H1 (cell line): ENCODE measurements around the gene CYP2A6. TPM values are rescaled to one million over a fixed set of nuclear protein-coding genes. Genes with fewer than 3 reads are reported as not detected.
"Not testable (repeated sequence)": the region's sequence is repeated elsewhere in the genome, so short reads cannot be mapped to it uniquely, and the experiment has no call there.

ENCODE experiments used
- CTCF ChIA-PET: fragments of 300-600 bp; sonication (Branson Sonifier 250); formaldehyde crosslinking; loops from one replicate; lab custom pipeline; 2021; ENCODE audit not compliant: partially characterized antibody; lab: Charles Lee
- POLR2A ChIA-PET: fragments of 300-600 bp; sonication (Branson Sonifier 250); formaldehyde crosslinking; loops from one replicate; lab custom pipeline; 2021; ENCODE audit warnings: inconsistent platforms; ENCODE audit not compliant: partially characterized antibody; lab: Charles Lee
- DNase-seq, 2 experiments: peaks; one replicate each; pipeline versions ENCODE4 v3.0.0 to v3.0.0-alpha.2; 2010 to 2022; ENCODE audit warnings: low spot score in 2 of 2, low read depth in 1 of 2, mixed read lengths in 1 of 2
- FAIRE-seq: peaks from 2 replicates; lab custom pipeline; 2011; peaks lifted over from hg19 to GRCh38; lab: Jason Lieb, UNC
- H2AFZ ChIP-seq: 2 replicates; pipeline ENCODE4 v1.8.1; 2012; ENCODE audit warnings: low read length, inconsistent platforms
- H2AK5ac ChIP-seq: 2 replicates; pipeline ENCODE4 v1.6.1; 2013; ENCODE audit warnings: low read depth, low read length
- H2BK120ac ChIP-seq: replicated peaks from 2 replicates; pipeline ENCODE3; 2013; ENCODE audit warnings: low read depth, low read length, inconsistent platforms
- H2BK12ac ChIP-seq: 2 replicates; pipeline ENCODE4 v1.6.1; 2013; ENCODE audit warnings: low read depth, low read length
- H2BK15ac ChIP-seq: 2 replicates; pipeline ENCODE4 v1.6.1; 2013; ENCODE audit warnings: low read length
- H2BK20ac ChIP-seq: 2 replicates; pipeline ENCODE4 v1.6.1; 2013; ENCODE audit warnings: low read length
- H2BK5ac ChIP-seq: 2 replicates; pipeline ENCODE4 v1.6.1; 2013; ENCODE audit warnings: low read depth, low read length
- H3K14ac ChIP-seq: 2 replicates; pipeline ENCODE4 v1.6.1; 2013; ENCODE audit warnings: inconsistent platforms; ENCODE audit not compliant: insufficient read length
- H3K18ac ChIP-seq: 2 replicates; pipeline ENCODE4 v1.6.1; 2013; ENCODE audit warnings: low read length; ENCODE audit errors: extremely low read depth
- H3K23ac ChIP-seq: 2 replicates; pipeline ENCODE4 v1.6.1; 2013; ENCODE audit warnings: inconsistent platforms; ENCODE audit not compliant: insufficient read length
- H3K23me2 ChIP-seq: 2 replicates; pipeline ENCODE4 v1.6.1; 2013; ENCODE audit warnings: low read depth, low read length
- H3K27ac ChIP-seq: 2 replicates; pipeline ENCODE4 v1.6.1; 2011; ENCODE audit warnings: low read depth, low read length, inconsistent platforms
- H3K27me3 ChIP-seq, 4 experiments: replicated peaks in 1 of 4; 1 replicate in 1 of 4; 2 replicates in 3 of 4; pipeline versions ENCODE4 v1.6.1 to v1.8.1; 2011 to 2013; ENCODE audit warnings: low read length in 3 of 4, mild to moderate bottlenecking in 3 of 4, inconsistent platforms in 2 of 4, mixed read lengths in 2 of 4, moderate library complexity in 1 of 4; ENCODE audit not compliant: control insufficient read depth in 3 of 4, insufficient read depth in 3 of 4; ENCODE audit errors: extremely low read depth in 1 of 4
- H3K36me3 ChIP-seq, 4 experiments: 2 replicates each; pipeline versions ENCODE4 v1.6.1 to v1.8.1; 2011 to 2013; ENCODE audit warnings: mild to moderate bottlenecking in 4 of 4, low read length in 3 of 4, moderate library complexity in 2 of 4, control low read depth in 1 of 4, inconsistent platforms in 1 of 4; ENCODE audit not compliant: insufficient read depth in 4 of 4, control insufficient read depth in 2 of 4
- H3K4ac ChIP-seq: replicated peaks from 2 replicates; pipeline ENCODE3; 2013; ENCODE audit warnings: low read length, low read depth, mixed read lengths, inconsistent platforms; ENCODE audit not compliant: insufficient read length
- H3K4me1 ChIP-seq, 4 experiments: replicated peaks in 1 of 4; 1 replicate in 1 of 4; 2 replicates in 3 of 4; pipeline versions ENCODE4 v1.6.1 to v1.8.1; 2011 to 2013; ENCODE audit warnings: low read length in 3 of 4, inconsistent platforms in 2 of 4, mixed read lengths in 1 of 4; ENCODE audit not compliant: insufficient read depth in 4 of 4, control insufficient read depth in 3 of 4
- H3K4me2 ChIP-seq, 2 experiments: 2 replicates each; pipeline versions ENCODE4 v1.6.1 to v1.8.1; 2011 to 2013; ENCODE audit warnings: low read depth in 2 of 2, low read length in 2 of 2, control low read depth in 1 of 2, inconsistent platforms in 1 of 2, mild to moderate bottlenecking in 1 of 2; ENCODE audit not compliant: insufficient read depth in 1 of 2
- H3K4me3 ChIP-seq, 4 experiments: fragments of 200-600, 300-600 bp in 1 of 4; sonication (generic), shearing (Covaris generic), sonication (Bioruptor Twin) in 1 of 4; 2 replicates each; pipeline versions ENCODE4 v1.5.1 to v1.8.1; 2011 to 2016; ENCODE audit warnings: low read length in 4 of 4, low read depth in 3 of 4, control low read depth in 2 of 4, inconsistent platforms in 2 of 4, mild to moderate bottlenecking in 2 of 4, mixed read lengths in 1 of 4, moderate library complexity in 1 of 4; ENCODE audit not compliant: insufficient read depth in 2 of 4; ENCODE audit errors: extremely low read depth in 1 of 4
- H3K56ac ChIP-seq: replicated peaks from 2 replicates; pipeline ENCODE3; 2013; ENCODE audit warnings: low read depth, mild to moderate bottlenecking, mixed read lengths, low read length, inconsistent platforms; ENCODE audit not compliant: insufficient read length
- H3K79me1 ChIP-seq: 2 replicates; pipeline ENCODE4 v1.6.1; 2013; ENCODE audit warnings: low read depth, low read length, control low read depth
- H3K79me2 ChIP-seq, 2 experiments: 2 replicates each; pipeline versions ENCODE4 v1.6.1 to v1.8.1; 2012 to 2013; ENCODE audit warnings: low read length in 2 of 2, mild to moderate bottlenecking in 2 of 2, inconsistent platforms in 1 of 2; ENCODE audit not compliant: insufficient read depth in 2 of 2, control insufficient read depth in 1 of 2
- H3K9ac ChIP-seq, 4 experiments: replicated peaks in 1 of 4; 1 replicate in 1 of 4; 2 replicates in 3 of 4; pipeline versions ENCODE4 v1.6.1 to v1.8.1; 2011 to 2013; ENCODE audit warnings: low read depth in 3 of 4, low read length in 3 of 4, control low read depth in 2 of 4, mild to moderate bottlenecking in 2 of 4, moderate library complexity in 2 of 4, inconsistent platforms in 1 of 4; ENCODE audit errors: extremely low read depth in 1 of 4
- H3K9me3 ChIP-seq, 2 experiments: 2 replicates each; pipeline versions ENCODE4 v1.6.1 to v1.8.1; 2012 to 2013; ENCODE audit warnings: mild to moderate bottlenecking in 2 of 2, moderate library complexity in 2 of 2, control low read depth in 1 of 2, inconsistent platforms in 1 of 2, low read depth in 1 of 2, low read length in 1 of 2, mixed read lengths in 1 of 2; ENCODE audit not compliant: insufficient read depth in 2 of 2
- H4K20me1 ChIP-seq, 2 experiments: replicated peaks in 1 of 2; 2 replicates each; pipeline versions ENCODE3 to v1.8.1; 2011 to 2013; ENCODE audit warnings: inconsistent platforms in 2 of 2, low read length in 2 of 2, mild to moderate bottlenecking in 1 of 2; ENCODE audit not compliant: insufficient read depth in 2 of 2, control insufficient read depth in 1 of 2
- H4K5ac ChIP-seq: 2 replicates; pipeline ENCODE4 v1.6.1; 2013; ENCODE audit warnings: low read length, low read depth, mixed read lengths, inconsistent platforms; ENCODE audit not compliant: insufficient read length
- H4K8ac ChIP-seq: 2 replicates; pipeline ENCODE4 v1.8.0; 2013; ENCODE audit warnings: mild to moderate bottlenecking, moderate library complexity, low read length, inconsistent platforms; ENCODE audit not compliant: insufficient read depth; ENCODE audit errors: extremely low read depth
- H4K91ac ChIP-seq: replicated peaks from 2 replicates; pipeline ENCODE3; 2013; ENCODE audit warnings: low read length, mixed read lengths, inconsistent platforms; ENCODE audit not compliant: insufficient read length
- WGBS, 2 experiments: shearing (Covaris generic) in 1 of 2; methylation state at CpG; one replicate each; pipeline versions ENCODE4 v1.1.6 to v1.1.7; 2013 to 2015; ENCODE audit warnings: low lambda C conversion rate in 2 of 2, mixed read lengths in 2 of 2, inconsistent platforms in 1 of 2, low coverage in 1 of 2, missing lambda C conversion rate in 1 of 2; ENCODE audit not compliant: insufficient replicate concordance in 2 of 2, insufficient coverage in 1 of 2, insufficient read length in 1 of 2; ENCODE audit errors: extremely low coverage in 1 of 2, missing lambda C conversion rate in 1 of 2; 5-methylcytosine and 5-hydroxymethylcytosine counted together
- long read RNA-seq, 2 experiments: library from RNA in 1 of 2; library from capped mRNA in 1 of 2; stranded (forward); transcript quantifications; one replicate each; pipeline ENCODE4 v2.0.0, GENCODE V29; 2021; ENCODE audit warnings: inconsistent platforms in 1 of 2
- polyA minus RNA-seq, 3 experiments: library from RNA; depleted of rRNA, polyadenylated mRNA; stranded (reverse); fragments of >200 nt; gene quantifications; 1 replicate in 2 of 3; 2 replicates in 1 of 3; pipeline ENCODE4 v1.2.3, GENCODE V29; 2011
- polyA plus RNA-seq, 7 experiments: library from polyadenylated mRNA; depleted of rRNA in 3 of 7; stranded (reverse) in 5 of 7; unstranded in 2 of 7; fragments of >200 nt in 5 of 7; fragments of 200-250 nt in 2 of 7; gene quantifications; 1 replicate in 5 of 7; 2 replicates in 1 of 7; 4 replicates in 1 of 7; pipeline versions ENCODE4 v1.2.1 to v1.2.3, GENCODE V29; 2011 to 2013; ENCODE audit warnings: missing spikeins in 2 of 7, mixed read lengths in 2 of 7
- total RNA-seq: library from RNA; stranded (reverse); fragmentation: NEBNext Ultra II Directional; extraction: Animal tissue kit (Norgen Biotek cat#: 25700); gene quantifications from 2 replicates; pipeline ENCODE4 v1.2.1, GENCODE V29; 2021

The CYP2A6 gene, protein sequence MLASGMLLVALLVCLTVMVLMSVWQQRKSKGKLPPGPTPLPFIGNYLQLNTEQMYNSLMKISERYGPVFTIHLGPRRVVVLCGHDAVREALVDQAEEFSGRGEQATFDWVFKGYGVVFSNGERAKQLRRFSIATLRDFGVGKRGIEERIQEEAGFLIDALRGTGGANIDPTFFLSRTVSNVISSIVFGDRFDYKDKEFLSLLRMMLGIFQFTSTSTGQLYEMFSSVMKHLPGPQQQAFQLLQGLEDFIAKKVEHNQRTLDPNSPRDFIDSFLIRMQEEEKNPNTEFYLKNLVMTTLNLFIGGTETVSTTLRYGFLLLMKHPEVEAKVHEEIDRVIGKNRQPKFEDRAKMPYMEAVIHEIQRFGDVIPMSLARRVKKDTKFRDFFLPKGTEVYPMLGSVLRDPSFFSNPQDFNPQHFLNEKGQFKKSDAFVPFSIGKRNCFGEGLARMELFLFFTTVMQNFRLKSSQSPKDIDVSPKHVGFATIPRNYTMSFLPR
- total RNA-seq (not detected in 2 replicates), polyA plus RNA-seq (2011; rRNA removed) (0.33 and 0.46 TPM in 2 replicates), polyA minus RNA-seq (2011; rRNA and poly(A)+ RNA removed) (0.73 TPM in 1 of 2 replicates, not detected in the other)
- polyA plus RNA-seq (2011; cell fraction: cytosol; rRNA removed): 0.14 TPM
- 0.37 TPM for polyA plus RNA-seq (2011; cell fraction: nucleus; rRNA removed)
- 0.20 to 0.60 TPM (median 0.29 TPM) in 3 of 4 replicates, not detected in the other for polyA plus RNA-seq (2012, experiment 1 of 2)
- polyA plus RNA-seq (2012, experiment 2 of 2): 0.18 TPM
- 0.10 TPM for polyA plus RNA-seq (2013, experiment 1 of 2)
- not detected for polyA plus RNA-seq (2013, experiment 2 of 2)
- polyA minus RNA-seq (2011; cell fraction: cytosol; rRNA and poly(A)+ RNA removed): not detected
- polyA minus RNA-seq (2011; cell fraction: nucleus; rRNA and poly(A)+ RNA removed): not detected
- long read RNA-seq, experiment 1: 0 reads
- long read RNA-seq, experiment 2: 0 reads

DNA sequence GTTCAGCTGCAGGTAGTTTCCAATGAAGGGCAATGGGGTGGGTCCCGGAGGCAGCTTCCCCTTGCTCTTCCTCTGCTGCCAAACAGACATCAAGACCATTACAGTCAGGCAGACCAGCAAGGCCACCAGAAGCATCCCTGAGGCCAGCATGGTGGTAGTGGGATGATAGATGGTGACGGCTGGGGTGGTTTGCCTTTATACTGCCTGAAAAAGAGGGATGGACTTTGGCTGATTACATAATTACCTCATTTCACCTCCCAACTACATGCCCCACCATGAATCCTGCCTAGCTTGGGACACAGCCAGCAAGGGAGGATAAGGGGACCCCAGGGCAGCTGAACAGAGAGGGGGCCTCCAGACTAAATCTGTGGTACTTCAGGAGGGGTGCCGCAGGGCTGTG lies at the start of gene CYP2A6:
Gene CYP2A6 (minus strand): TSS at position 171 of the 400 bp plus-strand sequence. CDS start 21 bp downstream, at position 150.
- 86% methylated on average over 3 of the region's 3 CpGs; no CpG with 5 or more reads in 1 of the 2 experiments for WGBS, 2 experiments
- H2BK5ac ChIP-seq, FAIRE-seq, H2AFZ ChIP-seq, H3K23me2 ChIP-seq, H2BK20ac ChIP-seq, H2AK5ac ChIP-seq, H3K18ac ChIP-seq, H3K27ac ChIP-seq, H3K36me3 ChIP-seq, H4K20me1 ChIP-seq, POLR2A ChIA-PET, H3K23ac ChIP-seq, CTCF ChIA-PET, H2BK12ac ChIP-seq, H3K14ac ChIP-seq, H3K79me2 ChIP-seq, H3K4me3 ChIP-seq, H3K4ac ChIP-seq, H4K8ac ChIP-seq, H4K5ac ChIP-seq, H3K4me1 ChIP-seq, H3K9me3 ChIP-seq, DNase-seq, H3K56ac ChIP-seq, H3K4me2 ChIP-seq, H2BK15ac ChIP-seq, H2BK120ac ChIP-seq, H3K9ac ChIP-seq, H4K91ac ChIP-seq, H3K79me1 ChIP-seq: not testable (repeated sequence)
- H3K27me3 ChIP-seq: peaks cover 7 to 26% (median 16%) of the 10 kb centered on the region in 4 experiments
